ENCODE data around the gene TM9SF4. TPM values are rescaled to one million over a fixed set of nuclear protein-coding genes. Genes with fewer than 3 reads are reported as not detected.

Gene TM9SF4, protein sequence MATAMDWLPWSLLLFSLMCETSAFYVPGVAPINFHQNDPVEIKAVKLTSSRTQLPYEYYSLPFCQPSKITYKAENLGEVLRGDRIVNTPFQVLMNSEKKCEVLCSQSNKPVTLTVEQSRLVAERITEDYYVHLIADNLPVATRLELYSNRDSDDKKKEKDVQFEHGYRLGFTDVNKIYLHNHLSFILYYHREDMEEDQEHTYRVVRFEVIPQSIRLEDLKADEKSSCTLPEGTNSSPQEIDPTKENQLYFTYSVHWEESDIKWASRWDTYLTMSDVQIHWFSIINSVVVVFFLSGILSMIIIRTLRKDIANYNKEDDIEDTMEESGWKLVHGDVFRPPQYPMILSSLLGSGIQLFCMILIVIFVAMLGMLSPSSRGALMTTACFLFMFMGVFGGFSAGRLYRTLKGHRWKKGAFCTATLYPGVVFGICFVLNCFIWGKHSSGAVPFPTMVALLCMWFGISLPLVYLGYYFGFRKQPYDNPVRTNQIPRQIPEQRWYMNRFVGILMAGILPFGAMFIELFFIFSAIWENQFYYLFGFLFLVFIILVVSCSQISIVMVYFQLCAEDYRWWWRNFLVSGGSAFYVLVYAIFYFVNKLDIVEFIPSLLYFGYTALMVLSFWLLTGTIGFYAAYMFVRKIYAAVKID
- polyA plus RNA-seq (2013, experiment 1 of 2; ENCODE audit: insufficient read length): 52.0 TPM
- 52.5 TPM for polyA plus RNA-seq (2013, experiment 2 of 2; ENCODE audit: insufficient read length)

- DNase-seq: peak; percentile 96
Observed at GRCh38 chr20:32109392-32110172, at the start of gene TM9SF4. Gene TM9SF4 (plus strand): TSS chr20:32109714. CDS start chr20:32109741, 27 bp downstream.

DNA sequence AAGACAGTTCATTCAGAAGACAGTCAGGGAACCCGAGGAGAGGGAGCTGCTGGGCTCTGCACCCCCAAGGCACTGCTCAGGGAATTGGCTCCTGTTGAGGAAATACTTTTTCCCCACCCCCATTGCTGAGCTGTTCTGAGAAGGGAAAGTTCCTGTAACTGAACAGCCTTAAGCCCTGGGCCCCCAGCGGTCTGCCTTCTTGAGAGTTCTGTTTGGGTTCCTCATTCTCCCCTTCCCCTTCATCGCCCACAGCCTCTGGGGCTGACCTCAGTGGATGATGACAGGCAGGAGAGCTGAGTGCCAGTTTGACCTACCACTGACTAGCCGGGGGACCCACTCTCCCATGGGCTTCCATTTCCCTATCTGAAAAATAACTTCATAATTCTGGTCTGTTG, 46.7 kb upstream of the TM9SF4 start:
- no peak for DNase-seq

DNA sequence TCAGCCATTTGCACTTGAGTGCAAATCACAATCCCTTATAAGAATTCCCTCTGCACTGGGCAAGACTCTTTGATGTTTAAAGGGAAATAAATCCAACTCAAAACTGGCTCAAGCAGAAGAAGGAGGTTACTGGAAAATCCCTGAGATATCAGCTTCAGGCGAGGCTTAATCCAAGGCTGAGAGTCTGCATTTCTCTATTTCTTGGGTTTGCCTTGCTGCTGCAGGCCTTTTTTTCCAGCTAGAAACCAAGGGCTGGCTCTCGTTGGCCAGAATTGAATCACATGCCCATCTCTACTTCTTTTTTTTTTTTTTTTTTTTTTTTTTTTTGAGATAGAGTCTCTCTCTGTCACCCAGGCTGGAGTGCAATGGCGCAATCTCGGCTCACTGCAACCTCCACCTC, 45.8 kb upstream of the TM9SF4 start:
- DNase-seq: no peak

DNA sequence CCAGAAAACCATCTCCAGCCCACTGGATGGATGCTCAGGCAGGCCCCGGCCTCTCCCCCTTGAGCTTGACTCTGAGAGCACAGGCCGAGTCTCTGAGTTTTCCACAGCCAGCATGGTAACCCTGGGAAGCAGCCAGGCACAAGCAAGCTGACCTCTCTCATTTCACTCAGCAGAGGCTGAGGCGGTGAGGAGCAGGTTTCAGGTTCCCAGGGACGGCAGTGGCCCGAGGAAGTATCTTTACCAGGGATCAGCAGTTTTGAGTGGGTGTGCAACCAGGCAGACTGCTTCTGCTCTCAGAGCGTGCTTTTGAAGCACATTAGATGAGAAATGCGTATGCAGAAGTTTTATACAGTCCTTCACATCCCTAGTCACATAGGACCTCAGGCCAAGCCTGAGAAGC, 44.8 kb upstream of the TM9SF4 start:
- no peak for DNase-seq

GRCh38 chr20:32067234-32067821, 42.2 kb upstream of the TM9SF4 start:
- peak; percentile 99 for DNase-seq

GRCh38 chr20:32068174-32068573, 41.3 kb upstream of the TM9SF4 start:
- DNase-seq: no peak

- no peak for DNase-seq
Observed at GRCh38 chr20:32069711-32070110, 39.8 kb upstream of the TM9SF4 start.

DNA sequence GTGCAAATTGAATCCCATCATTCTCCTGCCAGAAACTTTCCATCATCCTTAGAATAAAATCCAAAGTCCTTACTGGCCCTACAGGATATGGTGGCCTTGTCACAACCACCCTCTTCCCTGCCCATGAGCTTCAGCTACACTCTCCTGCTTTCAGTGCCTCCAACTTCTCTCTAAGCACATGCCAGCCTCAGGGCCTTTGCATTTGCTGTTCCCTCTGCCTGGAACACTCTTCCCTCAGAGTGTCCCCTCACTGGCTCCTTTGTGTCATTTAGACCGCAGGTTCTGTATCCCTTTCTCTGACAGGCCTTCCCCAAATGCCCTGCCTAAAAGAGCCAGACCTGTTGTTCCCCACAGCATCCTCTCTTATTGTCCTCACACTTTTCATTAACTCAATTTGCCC, 39.2 kb upstream of the TM9SF4 start:
- DNase-seq: no peak

DNA sequence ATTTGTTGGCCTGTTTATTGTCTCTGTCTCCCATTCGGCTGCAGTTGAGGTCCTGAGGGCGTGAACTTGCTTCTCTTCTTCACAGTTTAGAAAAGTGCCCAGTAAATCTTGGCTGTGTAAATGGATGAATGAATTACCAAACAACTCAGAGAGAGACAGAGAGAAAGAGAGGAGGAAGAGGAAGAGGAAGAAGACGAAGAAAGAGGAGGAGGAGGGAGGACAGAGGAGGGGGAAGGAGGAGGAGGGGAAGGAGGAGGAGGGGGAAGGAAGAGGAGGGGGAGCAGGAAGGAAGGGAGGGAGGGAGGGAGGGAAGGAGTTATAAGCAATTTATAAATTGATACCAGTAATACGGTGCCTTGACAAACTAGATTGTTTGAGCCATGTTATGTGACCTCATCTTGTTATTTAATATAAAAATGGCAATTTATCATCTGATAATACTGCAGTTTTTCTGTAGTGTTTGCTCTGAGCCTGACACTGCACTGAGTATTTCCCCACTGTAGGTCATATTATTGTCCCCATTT, 38.8 kb upstream of the TM9SF4 start:
- DNase-seq: no peak

DNA sequence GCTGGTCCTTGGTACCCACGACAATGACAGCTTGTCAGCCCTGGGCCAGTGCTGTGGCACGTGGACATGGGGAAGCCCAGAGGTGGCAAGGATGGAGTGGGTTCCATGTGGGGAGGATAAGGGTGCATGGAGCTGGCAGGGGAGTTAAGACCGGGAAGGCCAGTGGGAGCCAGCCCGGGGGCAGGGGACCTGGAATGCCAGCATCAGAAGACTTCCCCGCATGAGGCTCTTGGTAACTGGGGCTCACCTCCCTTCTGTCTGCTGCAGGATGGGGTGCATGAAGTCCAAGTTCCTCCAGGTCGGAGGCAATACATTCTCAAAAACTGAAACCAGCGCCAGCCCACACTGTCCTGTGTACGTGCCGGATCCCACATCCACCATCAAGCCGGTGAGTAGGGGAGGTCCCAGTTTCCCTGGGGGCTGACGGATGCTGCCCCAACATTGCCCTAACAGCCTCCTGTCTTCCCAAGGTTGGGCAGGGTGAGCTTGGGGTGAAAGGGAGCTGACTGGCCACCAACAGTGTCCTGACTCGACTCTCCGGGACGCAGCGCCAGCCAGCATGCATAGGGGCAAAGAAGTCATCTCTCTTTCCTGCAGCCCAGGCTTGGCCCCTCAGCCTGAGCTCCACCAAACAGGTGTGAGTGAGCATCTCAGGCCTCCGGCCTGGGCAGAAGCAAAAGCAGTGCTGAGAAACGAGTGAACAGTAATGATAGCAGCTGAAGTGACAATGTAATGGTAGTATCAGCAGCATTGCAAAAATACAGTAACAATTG, 37.9 kb upstream of the TM9SF4 start:
- no peak for DNase-seq

DNA sequence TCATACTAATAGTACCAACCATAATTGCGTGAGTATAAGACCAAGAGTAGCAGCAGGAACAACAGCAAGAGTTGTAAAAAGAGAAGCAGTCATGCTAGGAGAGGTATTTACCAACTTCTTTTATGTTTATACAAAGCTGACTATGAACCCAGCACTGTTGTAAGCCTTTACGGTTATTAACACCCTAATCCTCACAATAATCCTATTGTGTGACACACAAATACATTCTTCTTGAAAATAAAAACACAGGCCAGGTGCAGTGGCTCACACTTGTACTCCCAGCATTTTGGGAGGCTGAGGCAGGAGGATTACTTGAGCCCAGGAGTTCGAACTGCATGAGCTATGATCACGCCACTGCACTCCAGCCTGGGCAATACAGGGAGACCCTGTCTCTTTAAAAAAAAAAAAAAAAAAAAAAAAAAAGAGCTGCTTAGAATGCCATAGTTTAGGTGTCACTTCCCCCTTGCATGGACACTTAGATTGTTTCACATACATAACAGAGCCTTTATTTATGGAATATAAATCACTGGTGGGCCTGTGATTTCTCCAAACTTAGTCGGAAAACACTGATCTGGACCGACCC, 37.3 kb upstream of the TM9SF4 start:
- peak; percentile 35 for DNase-seq

GRCh38 chr20:32075534-32075933, 34.0 kb upstream of the TM9SF4 start:
- no peak for DNase-seq

- DNase-seq: no peak
Observed at GRCh38 chr20:32077190-32077589, 32.3 kb upstream of the TM9SF4 start.

DNA sequence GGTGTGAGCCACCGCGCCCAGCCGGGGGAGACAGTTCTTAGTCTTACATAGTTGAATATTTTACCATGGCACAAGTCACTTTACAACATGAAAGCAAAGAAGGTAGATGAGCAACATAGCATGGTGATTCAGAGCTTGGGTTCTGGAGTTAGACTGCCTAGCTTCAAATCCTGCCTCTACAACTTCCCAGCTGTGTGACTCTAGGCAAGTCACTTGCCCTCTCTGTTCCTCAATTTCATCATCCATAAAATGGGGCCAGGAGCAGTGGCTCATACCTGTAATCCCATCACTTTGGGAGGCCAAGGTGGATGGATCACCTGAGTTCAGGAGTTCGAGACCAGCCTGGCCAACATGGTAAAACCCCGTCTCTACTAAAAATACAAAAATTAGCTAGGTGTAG, 31.2 kb upstream of the TM9SF4 start:
- no peak for DNase-seq

GRCh38 chr20:32078791-32079190, 30.7 kb upstream of the TM9SF4 start:
- DNase-seq: no peak

GRCh38 chr20:32079655-32080109, 29.8 kb upstream of the TM9SF4 start:
- no peak for DNase-seq

DNA sequence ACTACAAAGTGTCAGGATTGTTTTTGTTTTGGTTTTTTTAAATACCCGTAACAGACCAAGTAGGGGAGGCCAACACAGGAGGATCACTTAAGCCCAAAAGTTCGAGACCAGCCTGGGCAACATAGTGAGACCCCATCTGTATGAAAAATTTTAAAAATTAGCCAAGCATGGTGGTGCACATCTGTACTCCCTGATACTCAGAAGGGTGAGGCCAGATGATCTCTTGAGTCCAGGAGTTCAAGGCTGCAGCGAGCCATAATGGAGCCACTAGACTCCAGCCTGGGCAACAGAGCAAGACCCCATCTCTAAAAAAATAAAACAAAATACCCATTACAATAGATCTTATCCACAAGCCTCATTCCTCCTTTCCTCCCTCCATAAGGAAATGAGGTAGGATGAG, 28.7 kb upstream of the TM9SF4 start:
- DNase-seq: no peak

- DNase-seq: no peak
Observed at GRCh38 chr20:32083469-32083868, 26.0 kb upstream of the TM9SF4 start.

DNA sequence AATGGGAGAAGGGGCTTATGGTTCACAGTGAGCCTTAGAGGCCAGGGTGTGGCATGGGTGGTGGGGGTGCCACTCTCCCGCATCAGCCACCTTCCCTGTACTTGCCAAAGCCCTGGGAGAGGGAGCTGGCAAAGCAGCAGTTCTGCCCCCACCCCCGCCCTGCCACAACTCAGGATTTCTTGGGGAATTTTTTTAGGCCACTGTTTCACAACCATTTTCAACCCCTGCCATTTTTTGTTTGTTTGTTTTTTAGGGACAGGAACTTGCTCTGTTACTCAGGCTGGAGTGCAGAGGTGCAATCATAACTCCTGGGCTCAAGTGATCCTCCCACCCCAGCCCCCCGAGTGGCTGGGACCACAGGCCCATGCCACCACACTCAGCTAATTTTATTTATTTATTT, 22.4 kb upstream of the TM9SF4 start:
- DNase-seq: no peak

GRCh38 chr20:32088759-32089158, 20.8 kb upstream of the TM9SF4 start:
- no peak for DNase-seq

DNA sequence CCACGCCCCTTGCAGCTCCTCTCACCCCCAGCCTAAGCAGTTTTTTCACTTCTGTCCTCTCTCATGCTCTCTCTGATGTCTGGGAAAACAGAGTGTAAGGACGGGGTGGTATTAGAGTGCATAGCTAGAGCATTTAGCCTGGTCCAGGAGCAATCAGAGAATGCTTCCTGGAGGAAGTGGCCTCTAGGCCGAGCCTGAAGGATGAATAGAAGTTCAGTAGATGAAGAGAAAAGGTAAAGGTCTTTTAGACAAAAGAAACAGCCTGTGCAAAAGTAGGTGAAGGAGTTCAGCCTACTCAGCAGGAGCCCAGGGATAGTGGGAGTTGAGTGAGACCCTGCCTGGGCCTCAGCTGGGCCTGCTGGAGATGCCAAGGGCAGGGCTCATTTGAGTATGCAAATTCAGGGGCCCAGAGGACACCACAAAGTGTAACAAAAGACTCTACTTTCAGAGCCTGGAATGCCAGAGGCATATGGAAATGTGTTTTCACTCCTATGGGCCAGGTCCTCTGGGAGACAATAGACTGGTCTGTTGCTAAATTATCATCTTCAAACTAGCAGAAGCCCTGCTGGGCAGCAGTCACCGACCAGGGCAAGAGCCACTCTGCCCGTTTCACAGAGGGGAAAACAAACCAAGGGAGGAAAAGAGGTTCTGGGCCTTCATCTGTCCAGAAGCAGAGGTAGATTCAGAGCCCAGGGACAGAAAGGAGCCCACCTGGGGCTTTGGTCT, 19.7 kb upstream of the TM9SF4 start:
- no peak for DNase-seq

Measured in fibroblast of skin of scalp (primary cell).